Endodermal cell (in vitro differentiated cells): ENCODE data around the gene GLRX2. TPM values are rescaled to one million over a fixed set of nuclear protein-coding genes. Genes with fewer than 3 reads are reported as not detected.

ENCODE experiments used
- DNase-seq: peaks from one replicate; pipeline ENCODE4 v3.0.0-alpha.2; 2017
- H3K27ac ChIP-seq: 2 replicates; pipeline ENCODE4 v1.5.1; 2013; ENCODE audit warnings: mild to moderate bottlenecking, low read depth, low read length, moderate library complexity
- H3K27me3 ChIP-seq: 2 replicates; pipeline ENCODE4 v1.6.1; 2013; ENCODE audit warnings: mild to moderate bottlenecking, low read length, moderate library complexity; ENCODE audit not compliant: insufficient read depth, control insufficient read depth, poor library complexity, severe bottlenecking
- H3K36me3 ChIP-seq: 2 replicates; pipeline ENCODE4 v1.7.0; 2013; ENCODE audit warnings: mild to moderate bottlenecking, low read length, moderate library complexity; ENCODE audit not compliant: control insufficient read depth, insufficient read depth
- H3K4me1 ChIP-seq: one replicate; pipeline ENCODE4 v1.7.0; 2013; ENCODE audit warnings: low read length; ENCODE audit not compliant: control insufficient read depth, insufficient read depth
- H3K4me3 ChIP-seq: 2 replicates; pipeline ENCODE4 v1.5.1; 2013; ENCODE audit warnings: mild to moderate bottlenecking, low read length, moderate library complexity
- H3K9ac ChIP-seq: 2 replicates; pipeline ENCODE4 v1.6.1; 2013; ENCODE audit warnings: mild to moderate bottlenecking, low read length, moderate library complexity; ENCODE audit not compliant: poor library complexity, severe bottlenecking; ENCODE audit errors: extremely low read depth
- H3K9me3 ChIP-seq: 2 replicates; pipeline ENCODE4 v1.6.1; 2013; ENCODE audit warnings: mild to moderate bottlenecking, low read length, moderate library complexity; ENCODE audit not compliant: control insufficient read depth
- H3K27ac Mint-ChIP-seq: 2 replicates; pipeline ENCODE4 v1.8.0; 2020; ENCODE audit warnings: mixed read lengths
- H3K27me3 Mint-ChIP-seq: 2 replicates; pipeline ENCODE4 v1.8.0; 2021; ENCODE audit warnings: mild to moderate bottlenecking, mixed read lengths; ENCODE audit not compliant: insufficient read depth
- H3K36me3 Mint-ChIP-seq: 2 replicates; pipeline ENCODE4 v1.8.0; 2020; ENCODE audit warnings: low read depth, mixed read lengths
- H3K4me1 Mint-ChIP-seq: 2 replicates; pipeline ENCODE4 v1.8.0; 2020; ENCODE audit warnings: mixed read lengths
- H3K4me3 Mint-ChIP-seq: 2 replicates; pipeline ENCODE4 v1.8.0; 2020; ENCODE audit warnings: mild to moderate bottlenecking, moderate library complexity, mixed read lengths
- H3K9me3 Mint-ChIP-seq: 2 replicates; pipeline ENCODE4 v1.8.0; 2020; ENCODE audit warnings: mild to moderate bottlenecking, mixed read lengths
- CTCF ChIP-seq: fragments of 200-600 bp; sonication (generic); conservative IDR thresholded peaks from 2 replicates; pipeline ENCODE4 v1.5.0; 2021; ENCODE audit warnings: antibody characterized with exemption, mild to moderate bottlenecking
- WGBS, 2 experiments: methylation state at CpG; one replicate each; pipeline versions ENCODE4 v1.1.5 to v1.1.7; 2013; ENCODE audit warnings: missing lambda C conversion rate in 2 of 2, mixed read lengths in 1 of 2; ENCODE audit not compliant: insufficient coverage in 1 of 2, insufficient read length in 1 of 2; 5-methylcytosine and 5-hydroxymethylcytosine counted together
- total RNA-seq, 2 donors: library from RNA; stranded (reverse); fragmentation: NEBNext Ultra II Directional in 1 of 2; extraction: Animal tissue kit (Norgen Biotek cat#: 25700) in 1 of 2; gene quantifications; 2 replicates in 1 of 2; 3 replicates in 1 of 2; pipeline ENCODE4 v1.2.1, GENCODE V29; 2021

Gene GLRX2
- total RNA-seq, 2 donors from 2014 or later = 8.6 to 11.0 TPM

GRCh38 chr1:193087893-193088292 lies 17.3 kb downstream of the GLRX2 start:
- peaks cover 15% of the 10 kb centered on the region for H3K4me1 Mint-ChIP-seq
- Histone ChIP-seq H3K4me1 (no peaks in the 10 kb centered on the region), H3K9ac (no peak overlapping the region), H3K36me3 (peaks cover 46% of the 10 kb centered on the region), H3K9me3 (no peaks in the 10 kb centered on the region), H3K27me3 (no peaks in the 10 kb centered on the region), H3K4me3 (no peak overlapping the region), H3K27ac (no peak overlapping the region)
- no peak for DNase-seq
- H3K36me3 Mint-ChIP-seq = peaks cover 34% of the 10 kb centered on the region
- no peaks in the 10 kb centered on the region for H3K27me3 Mint-ChIP-seq
- H3K27ac Mint-ChIP-seq = no peak overlapping the region
- whole genome bisulfite sequencing, 2 experiments = 86% methylated on average over 3 of the region's 3 CpGs; no CpG with 5 or more reads in 1 of the 2 experiments
- no peaks in the 10 kb centered on the region for H3K9me3 Mint-ChIP-seq
- no peak overlapping the region for H3K4me3 Mint-ChIP-seq
- TF ChIP-seq CTCF = no peak

GRCh38 chr1:193086342-193086741 lies 18.9 kb downstream of the GLRX2 start:
- H3K4me3 Mint-ChIP-seq = no peak overlapping the region
- 73% methylated on average over 1 of the region's 3 CpGs; no CpG with 5 or more reads in 1 of the 2 experiments for WGBS, 2 experiments
- peaks cover 20% of the 10 kb centered on the region for H3K4me1 Mint-ChIP-seq
- Histone ChIP-seq H3K27me3 (no peaks in the 10 kb centered on the region), H3K36me3 (peaks cover 53% of the 10 kb centered on the region), H3K4me3 (no peak overlapping the region), H3K27ac (no peak overlapping the region), H3K9ac (no peak overlapping the region), H3K9me3 (no peaks in the 10 kb centered on the region), H3K4me1 (peaks cover 5% of the 10 kb centered on the region)
- H3K27me3 Mint-ChIP-seq = no peaks in the 10 kb centered on the region
- DNase-seq = no peak
- no peak for TF ChIP-seq CTCF
- no peaks in the 10 kb centered on the region for H3K9me3 Mint-ChIP-seq
- no peak overlapping the region for H3K27ac Mint-ChIP-seq
- peaks cover 42% of the 10 kb centered on the region for H3K36me3 Mint-ChIP-seq

- DNase-seq = no peak
- no peak overlapping the region for H3K9ac ChIP-seq
- no peaks in the 10 kb centered on the region for H3K27me3 Mint-ChIP-seq
- no peaks in the 10 kb centered on the region for H3K27me3 ChIP-seq
- no peak for TF ChIP-seq CTCF
- no peak overlapping the region for H3K27ac Mint-ChIP-seq
- no peak overlapping the region for H3K27ac ChIP-seq
- H3K36me3 ChIP-seq = peaks cover 51% of the 10 kb centered on the region
- H3K4me3 ChIP-seq = no peak overlapping the region
- H3K4me1 Mint-ChIP-seq = peaks cover 20% of the 10 kb centered on the region
- 100% methylated on average over 1 of the region's 1 CpG; no CpG with 5 or more reads in 1 of the 2 experiments for WGBS, 2 experiments
- peaks cover 4% of the 10 kb centered on the region for H3K9me3 ChIP-seq
- H3K36me3 Mint-ChIP-seq = peaks cover 46% of the 10 kb centered on the region
- H3K9me3 Mint-ChIP-seq = no peaks in the 10 kb centered on the region
- H3K4me1 ChIP-seq = peaks cover 5% of the 10 kb centered on the region
- H3K4me3 Mint-ChIP-seq = no peak overlapping the region
Observed at GRCh38 chr1:193085263-193085662, 20.0 kb downstream of the GLRX2 start.
